Measurements from ENCODE around the gene CIRBP. TPM values are rescaled to one million over a fixed set of nuclear protein-coding genes. Genes with fewer than 3 reads are reported as not detected.

The CIRBP gene
- total RNA-seq, 2 donors from 2014 or later = 226 to 251 TPM

GRCh38 chr19:1235625-1236538 lies 33.2 kb upstream of the CIRBP start:
- Mint-ChIP-seq H3K4me1 (ENCODE audit: low read depth in 2 of 2) (peaks cover 11 to 14% of the 10 kb centered on the region in 2 donors), H3K9me3 (no peaks in the 10 kb centered on the region), H3K36me3 (no peaks in the 10 kb centered on the region), H3K4me3 (no peak overlapping the region), H3K27ac (no peak overlapping the region), H3K27me3 (peaks cover 9 to 10% of the 10 kb centered on the region in 2 donors)
- no peak for DNase-seq (ENCODE audit: low spot score)
- no peak for ATAC-seq

- no peaks in the 10 kb centered on the region for H3K36me3 Mint-ChIP-seq
- no peak overlapping the region for H3K27ac Mint-ChIP-seq
- H3K4me1 Mint-ChIP-seq (ENCODE audit: low read depth in 2 of 2) = peaks cover 14 to 18% of the 10 kb centered on the region in 2 donors
Observed at GRCh38 chr19:1236576-1236975, 32.6 kb upstream of the CIRBP start.

GRCh38 chr19:1237027-1237659 lies 32.0 kb upstream of the CIRBP start:
- no peak for DNase-seq (ENCODE audit: low spot score)
- Mint-ChIP-seq H3K27ac (no peak overlapping the region), H3K4me3 (peak overlapping the region; percentile 58), H3K4me1 (ENCODE audit: low read depth in 2 of 2) (peaks cover 15 to 20% of the 10 kb centered on the region in 2 donors), H3K27me3 (peaks cover 9 to 10% of the 10 kb centered on the region in 2 donors), H3K9me3 (no peaks in the 10 kb centered on the region), H3K36me3 (no peaks in the 10 kb centered on the region)
- ATAC-seq = no peak

More at GRCh38 chr19:1236576-1236975, 32.6 kb upstream of the CIRBP start:
- ATAC-seq (no peak), DNase-seq (ENCODE audit: low spot score) (no peak)
- Mint-ChIP-seq H3K27me3 (peaks cover 9 to 10% of the 10 kb centered on the region in 2 donors), H3K4me3 (no peak overlapping the region), H3K9me3 (no peaks in the 10 kb centered on the region)

- no peak for DNase-seq (ENCODE audit: low spot score)
- H3K36me3 Mint-ChIP-seq = no peaks in the 10 kb centered on the region
- H3K4me3 Mint-ChIP-seq = peak within 1 kb of the TSS; percentile 85
- H3K4me1 Mint-ChIP-seq (ENCODE audit: low read depth in 2 of 2) = peaks cover 15 to 20% of the 10 kb centered on the region in 2 donors
- no peak for ATAC-seq
- H3K27ac Mint-ChIP-seq = peak within 1 kb of the TSS; percentile 4 to 44
- H3K27me3 Mint-ChIP-seq = peaks cover 9 to 10% of the 10 kb centered on the region in 2 donors
- H3K9me3 Mint-ChIP-seq = no peaks in the 10 kb centered on the region
Observed at GRCh38 chr19:1237754-1238368, 31.3 kb upstream of the CIRBP start, which contains the start of gene CBARP. CBARP (minus strand) TSS chr19:1238005; CDS start chr19:1236100, 1,905 bp downstream.

DNA sequence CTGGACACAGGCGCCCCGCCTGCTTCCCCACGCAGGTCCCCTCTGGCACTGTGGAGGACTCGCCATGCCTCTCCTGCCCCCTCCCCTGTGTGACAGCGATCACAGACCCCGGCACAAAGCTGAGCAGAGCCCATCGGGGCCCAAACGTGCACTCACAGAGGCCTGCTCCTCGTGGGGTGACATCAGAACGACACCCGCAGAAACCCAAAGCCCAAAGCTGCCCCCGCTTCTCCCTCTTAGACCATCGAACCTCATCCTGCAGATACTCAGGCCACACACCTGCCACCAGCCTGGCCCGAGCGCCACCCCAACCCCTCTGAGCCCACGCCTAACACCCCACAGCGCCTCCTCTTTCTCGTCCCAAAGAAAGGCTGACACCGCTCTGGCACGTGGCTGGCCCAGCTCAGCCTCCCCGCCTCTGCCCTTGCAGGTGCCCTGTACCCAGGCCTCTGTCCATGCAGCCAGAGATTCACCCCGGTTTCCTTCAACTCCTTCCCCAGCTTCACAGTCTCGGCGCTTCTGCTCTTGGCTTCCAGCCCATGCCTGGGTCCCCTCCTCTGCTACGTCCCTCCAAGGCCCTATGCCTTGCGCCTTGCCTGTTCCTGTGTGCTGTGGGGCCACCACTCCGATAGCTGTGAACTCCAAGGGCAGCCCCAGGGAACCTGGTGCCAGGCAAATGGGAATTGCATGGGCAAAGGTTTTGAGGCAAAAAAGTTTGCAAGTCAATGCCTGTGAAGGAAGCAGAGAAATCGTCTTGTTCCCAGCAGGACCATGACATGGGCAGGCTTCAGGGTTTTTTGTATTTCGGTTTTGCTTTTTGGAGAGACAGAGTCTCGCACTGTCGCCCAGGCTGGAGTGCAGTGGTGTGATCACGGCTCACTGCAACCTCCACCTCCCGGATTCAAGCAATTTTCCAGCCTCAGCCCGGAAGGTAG lies 30.5 kb upstream of the CIRBP start:
- DNase-seq (ENCODE audit: low spot score) = no peak

GRCh38 chr19:1239420-1239795 lies 29.7 kb upstream of the CIRBP start:
- ATAC-seq (no peak), DNase-seq (ENCODE audit: low spot score) (no peak)
- peak overlapping the region; percentile 4 to 44 for H3K27ac Mint-ChIP-seq
- no peaks in the 10 kb centered on the region for H3K36me3 Mint-ChIP-seq
- H3K27me3 Mint-ChIP-seq = peaks cover 9 to 10% of the 10 kb centered on the region in 2 donors
- H3K4me1 Mint-ChIP-seq (ENCODE audit: low read depth in 2 of 2) = peaks cover 15 to 20% of the 10 kb centered on the region in 2 donors
- H3K9me3 Mint-ChIP-seq = no peaks in the 10 kb centered on the region
- peak overlapping the region; percentile 85 for H3K4me3 Mint-ChIP-seq

More for the DNA sequence above, 30.5 kb upstream of the CIRBP start:
- peak overlapping the region; percentile 4 to 44 for H3K27ac Mint-ChIP-seq
- H3K9me3 Mint-ChIP-seq = no peaks in the 10 kb centered on the region
- no peaks in the 10 kb centered on the region for H3K36me3 Mint-ChIP-seq
- peaks cover 9 to 10% of the 10 kb centered on the region in 2 donors for H3K27me3 Mint-ChIP-seq
- peak overlapping the region; percentile 85 for H3K4me3 Mint-ChIP-seq
- peaks cover 15 to 20% of the 10 kb centered on the region in 2 donors for H3K4me1 Mint-ChIP-seq (ENCODE audit: low read depth in 2 of 2)
- ATAC-seq = no peak

DNA sequence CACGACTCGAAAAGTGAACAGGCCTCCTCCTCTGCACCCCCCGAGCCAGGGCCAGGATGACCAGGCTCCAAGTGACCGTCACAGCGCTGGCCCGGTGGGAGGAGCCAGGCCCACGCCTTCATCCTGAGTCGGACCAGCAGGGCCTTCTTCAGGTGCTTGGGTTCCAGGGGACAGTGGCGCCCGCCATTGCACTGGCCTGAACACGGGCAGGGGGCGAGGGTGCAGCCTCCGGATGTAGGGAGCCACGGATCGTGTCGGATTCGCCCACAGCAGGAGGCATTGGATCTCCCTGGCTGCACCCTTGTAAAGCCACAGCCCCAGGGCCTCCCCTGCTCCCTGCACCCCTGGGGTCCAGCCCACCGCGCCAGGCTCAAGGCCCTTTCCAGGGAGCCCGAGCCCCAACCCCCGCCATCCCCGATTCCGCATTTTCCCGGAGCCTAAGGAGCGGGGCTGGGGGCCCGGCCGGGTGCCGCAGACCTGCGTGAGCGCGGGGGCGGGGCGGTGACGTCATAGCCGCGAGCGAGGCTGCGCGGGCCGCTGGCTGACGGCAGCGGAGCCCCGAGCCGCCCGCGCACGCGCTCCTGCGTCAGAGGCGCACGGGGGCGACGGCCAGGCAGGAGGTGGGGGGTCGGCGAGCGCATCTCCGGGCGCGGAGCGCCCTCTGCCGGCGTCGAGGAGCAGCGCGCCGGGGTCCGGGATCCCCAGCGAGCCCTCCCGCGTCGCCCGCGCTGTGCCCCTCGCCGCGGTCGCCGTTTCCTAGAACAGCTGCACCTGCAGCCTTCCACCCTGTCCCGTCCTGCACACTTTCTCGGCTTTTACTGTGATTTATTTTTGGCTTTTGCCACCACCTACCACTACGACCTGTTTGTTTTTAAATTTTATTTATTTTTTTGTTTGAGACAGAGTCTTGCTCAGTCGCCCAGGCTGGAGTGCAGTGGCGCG lies 29.1 kb upstream of the CIRBP start:
- peaks cover 19 to 20% of the 10 kb centered on the region in 2 donors for H3K4me1 Mint-ChIP-seq (ENCODE audit: low read depth in 2 of 2)
- ATAC-seq (peak; percentile 74 to 81), DNase-seq (ENCODE audit: low spot score) (peak; percentile 94)
- no peak overlapping the region for H3K27ac Mint-ChIP-seq
- peaks cover 9 to 10% of the 10 kb centered on the region in 2 donors for H3K27me3 Mint-ChIP-seq
- H3K4me3 Mint-ChIP-seq = no peak overlapping the region
- no peaks in the 10 kb centered on the region for H3K9me3 Mint-ChIP-seq
- H3K36me3 Mint-ChIP-seq = no peaks in the 10 kb centered on the region

DNA sequence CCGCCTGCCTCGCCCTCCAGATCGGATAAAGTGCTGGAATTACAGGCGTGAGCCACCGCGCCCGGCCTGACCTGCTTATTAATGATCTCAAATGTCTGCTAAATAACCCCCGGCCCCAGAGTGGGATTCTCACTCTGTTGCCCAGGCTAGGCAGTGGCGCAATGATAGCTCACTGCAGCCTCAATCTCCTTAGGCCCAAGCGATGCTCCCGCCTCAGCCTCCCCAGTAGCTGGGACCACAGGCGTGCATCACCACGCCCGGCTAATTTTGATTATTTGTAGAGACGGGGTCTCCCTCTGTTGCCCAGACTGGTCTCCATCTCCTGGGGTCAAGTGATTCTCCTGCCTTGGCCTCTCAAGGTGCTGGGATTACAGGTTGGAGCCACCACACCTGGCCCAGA lies 28.2 kb upstream of the CIRBP start:
- no peak for DNase-seq (ENCODE audit: low spot score)

DNA sequence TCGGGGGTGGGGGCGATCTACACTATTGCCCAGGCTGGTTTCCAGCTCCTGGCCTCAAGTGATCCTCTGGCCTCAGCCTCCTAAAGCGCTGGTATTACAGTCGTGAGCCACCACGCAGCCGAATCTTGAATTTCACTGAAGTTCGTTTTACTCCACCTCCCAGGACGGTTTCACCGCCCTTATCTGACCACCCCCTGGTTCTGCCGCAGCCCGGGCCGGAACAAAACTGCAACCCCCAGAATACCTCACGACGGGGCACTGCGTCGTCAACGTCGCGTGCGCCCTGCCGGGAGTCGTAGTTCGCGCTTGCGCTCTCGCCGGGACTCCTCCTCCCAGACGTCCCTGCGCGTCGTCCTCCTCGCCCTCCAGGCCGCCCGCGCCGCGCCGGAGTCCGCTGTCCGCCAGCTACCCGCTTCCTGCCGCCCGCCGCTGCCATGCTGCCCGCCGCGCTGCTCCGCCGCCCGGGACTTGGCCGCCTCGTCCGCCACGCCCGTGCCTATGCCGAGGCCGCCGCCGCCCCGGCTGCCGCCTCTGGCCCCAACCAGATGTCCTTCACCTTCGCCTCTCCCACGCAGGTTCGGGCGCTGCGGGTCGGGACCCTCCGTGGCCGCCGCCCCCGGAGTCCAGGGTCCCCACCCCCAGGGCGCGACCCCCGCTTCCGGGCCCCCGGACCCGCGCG lies 27.6 kb upstream of the CIRBP start, which contains the start of gene ATP5F1D:
ATP5F1D (plus strand) TSS at position 335 of the 679 bp plus-strand sequence; CDS start at position 435, 100 bp downstream.
- ATAC-seq = peak; percentile 84 to 89
- H3K4me1 Mint-ChIP-seq (ENCODE audit: low read depth in 2 of 2) = peaks cover 19 to 20% of the 10 kb centered on the region in 2 donors

More for the DNA sequence above, 28.2 kb upstream of the CIRBP start:
- Mint-ChIP-seq H3K4me1 (ENCODE audit: low read depth in 2 of 2) (peaks cover 19 to 20% of the 10 kb centered on the region in 2 donors), H3K27me3 (peaks cover 9 to 10% of the 10 kb centered on the region in 2 donors), H3K9me3 (no peaks in the 10 kb centered on the region), H3K27ac (peak overlapping the region; percentile 66 to 89), H3K4me3 (peak overlapping the region; percentile 86), H3K36me3 (no peaks in the 10 kb centered on the region)
- no peak for ATAC-seq

GRCh38 chr19:1243768-1244692 lies 25.1 kb upstream of the CIRBP start:
- Mint-ChIP-seq H3K9me3 (no peaks in the 10 kb centered on the region), H3K27ac (peak overlapping the region; percentile 47 to 82), H3K27me3 (peaks cover under 1 to 3% of the 10 kb centered on the region in 2 donors), H3K4me3 (peak overlapping the region; percentile 73), H3K36me3 (no peaks in the 10 kb centered on the region), H3K4me1 (ENCODE audit: low read depth in 2 of 2) (peaks cover 11% of the 10 kb centered on the region in 2 donors)
- peak; percentile 47 to 51 for ATAC-seq
- peak; percentile 87 for DNase-seq (ENCODE audit: low spot score)

More for the DNA sequence above, 27.6 kb upstream of the CIRBP start, which contains the start of gene ATP5F1D:
- peak within 1 kb of the TSS; percentile 86 for H3K4me3 Mint-ChIP-seq
- H3K27ac Mint-ChIP-seq = peak within 1 kb of the TSS; percentile 66 to 89
- peaks cover 9 to 10% of the 10 kb centered on the region in 2 donors for H3K27me3 Mint-ChIP-seq
- H3K9me3 Mint-ChIP-seq = no peaks in the 10 kb centered on the region
- DNase-seq (ENCODE audit: low spot score) = peak; percentile 97
- no peaks in the 10 kb centered on the region for H3K36me3 Mint-ChIP-seq
